Stimulated activated CD4-positive, alpha-beta T cell treated with anti-CD3 and anti-CD28 coated beads, Interleukin-1b, Interleukin-23, amount 100 ng/mL, for 24 hours (primary cell): ENCODE data around the gene AGER.
"Not testable (repeated sequence)": the region's sequence is repeated elsewhere in the genome, so short reads cannot be mapped to it uniquely, and the experiment has no call there.

Source experiments
- DNase-seq, 4 experiments: peaks; one replicate each; pipeline ENCODE4 v3.0.0-alpha.2; 2020; ENCODE audit warnings: low read depth in 4 of 4, low spot score in 1 of 4

The AGER gene

DNA sequence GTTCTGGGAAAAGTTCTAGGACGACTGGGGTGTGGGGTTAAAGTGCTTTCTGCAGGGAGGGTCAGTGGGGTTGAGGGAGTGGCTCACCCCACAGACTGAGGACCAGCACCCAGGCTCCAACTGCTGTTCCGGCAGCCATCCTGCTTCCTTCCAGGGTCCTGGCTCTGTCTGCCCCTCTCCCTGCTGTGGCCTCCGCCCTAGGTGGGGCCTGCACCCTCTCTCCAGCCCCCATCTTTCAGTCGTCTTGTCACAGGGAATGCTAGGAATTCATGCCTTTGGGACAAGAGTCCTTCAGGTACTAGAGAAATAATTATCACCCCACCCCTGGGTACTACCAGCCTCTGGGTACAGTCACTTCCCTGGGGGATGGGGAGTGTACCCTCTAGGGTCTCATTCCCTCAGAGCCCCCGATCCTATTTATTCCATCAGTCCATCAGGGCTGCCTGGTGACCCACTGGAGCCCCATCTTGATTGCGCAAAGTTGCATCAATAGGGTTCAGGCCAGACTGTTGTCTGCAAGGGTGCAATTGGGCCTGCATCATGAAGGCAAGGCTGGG, at the start of gene AGER:
Gene AGER (minus strand): TSS at position 170 of the 557 bp plus-strand sequence. CDS start 31 bp downstream, at position 139.
- DNase-seq = no peak

DNA sequence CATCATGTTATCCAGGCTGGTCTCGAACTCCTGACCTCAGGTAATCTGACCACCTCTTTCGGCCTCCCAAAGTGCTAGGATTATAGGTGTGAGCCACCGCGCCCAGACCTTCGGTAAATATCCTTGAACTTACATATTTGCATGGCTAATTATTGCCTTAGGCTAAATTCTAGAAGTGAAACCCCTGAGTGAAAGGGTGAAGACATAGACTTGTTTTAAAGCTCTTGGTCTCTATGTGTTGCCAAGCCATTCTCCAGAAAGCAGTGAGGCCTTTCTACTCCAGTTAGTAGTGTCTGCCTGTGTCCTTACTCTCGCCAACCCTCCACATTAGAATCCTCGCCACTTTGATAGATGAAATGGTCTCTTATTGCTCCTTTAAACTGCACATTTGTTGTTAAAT, 42.4 kb upstream of the AGER start:
- DNase-seq = no peak

DNA sequence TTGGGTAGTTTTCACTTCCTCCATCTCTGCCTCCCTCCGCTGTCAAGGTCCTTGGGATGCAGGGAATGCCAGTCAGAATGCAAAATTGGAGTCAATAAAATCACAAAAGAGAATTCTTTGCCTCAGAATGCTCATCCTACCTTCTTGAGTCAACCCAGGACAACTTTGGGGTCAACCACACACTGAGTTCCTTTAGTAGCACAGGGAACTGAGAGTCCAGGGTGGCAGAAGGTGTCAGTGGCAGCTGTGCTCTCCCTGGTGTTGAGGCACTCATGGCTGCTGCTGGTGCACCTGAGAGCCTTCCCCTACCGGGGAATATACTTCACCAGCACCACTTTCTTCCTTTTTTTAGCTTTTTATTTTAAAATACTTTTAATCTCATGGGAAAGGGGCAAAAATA, 40.6 kb upstream of the AGER start:
- no peak for DNase-seq

DNA sequence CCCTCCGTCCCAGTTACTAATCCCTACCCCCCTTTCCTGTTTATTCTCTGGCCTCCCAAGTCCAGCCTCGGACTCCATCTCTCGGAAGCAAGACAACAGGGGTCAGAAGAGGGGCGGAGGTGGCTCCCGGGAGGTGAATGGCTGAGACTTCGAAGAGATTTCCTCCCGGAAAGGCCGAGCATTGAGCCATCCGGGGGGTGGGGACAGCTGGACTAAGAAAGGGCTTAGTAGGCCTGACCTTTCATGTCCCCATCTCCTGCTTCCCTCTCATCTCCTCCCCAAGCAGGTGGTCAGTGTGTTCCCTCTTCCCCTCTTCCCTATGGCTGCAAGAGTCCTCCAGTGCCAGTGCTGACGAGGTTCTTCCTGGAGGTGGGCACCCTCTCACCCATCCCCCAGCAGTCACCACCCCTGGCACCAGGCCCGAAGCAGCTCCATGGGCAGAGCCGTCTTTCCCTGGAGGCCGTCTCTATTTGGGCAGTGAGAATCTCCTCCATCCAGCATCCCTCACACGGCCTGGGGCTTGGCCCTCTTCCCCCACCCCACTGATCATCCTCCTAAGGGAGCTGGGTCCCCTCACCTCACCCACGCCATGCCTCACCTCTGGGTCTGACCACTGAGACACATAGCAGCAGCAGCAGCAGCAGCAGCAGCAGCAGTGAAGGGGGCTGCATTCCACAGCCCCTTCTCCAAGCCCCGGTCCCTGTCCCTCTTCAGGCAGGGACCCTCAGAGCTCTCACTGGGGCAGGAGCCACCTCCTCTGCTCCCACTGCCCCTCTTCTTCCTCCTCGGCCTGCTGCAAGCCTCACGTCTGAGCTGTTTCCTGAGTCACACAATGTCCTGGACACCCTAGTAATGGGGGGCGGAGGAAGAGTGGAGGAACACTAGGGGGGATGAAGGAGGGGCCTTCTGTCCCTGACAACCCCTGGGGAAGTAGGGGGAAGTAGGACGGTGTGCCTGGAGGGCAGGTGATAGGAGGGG, 39.5 kb upstream of the AGER start, which contains the start of gene NOTCH4:
Gene NOTCH4 (minus strand): TSS at position 810 of the 978 bp plus-strand sequence. CDS start 139 bp downstream, at position 671.
- DNase-seq = no peak

DNA sequence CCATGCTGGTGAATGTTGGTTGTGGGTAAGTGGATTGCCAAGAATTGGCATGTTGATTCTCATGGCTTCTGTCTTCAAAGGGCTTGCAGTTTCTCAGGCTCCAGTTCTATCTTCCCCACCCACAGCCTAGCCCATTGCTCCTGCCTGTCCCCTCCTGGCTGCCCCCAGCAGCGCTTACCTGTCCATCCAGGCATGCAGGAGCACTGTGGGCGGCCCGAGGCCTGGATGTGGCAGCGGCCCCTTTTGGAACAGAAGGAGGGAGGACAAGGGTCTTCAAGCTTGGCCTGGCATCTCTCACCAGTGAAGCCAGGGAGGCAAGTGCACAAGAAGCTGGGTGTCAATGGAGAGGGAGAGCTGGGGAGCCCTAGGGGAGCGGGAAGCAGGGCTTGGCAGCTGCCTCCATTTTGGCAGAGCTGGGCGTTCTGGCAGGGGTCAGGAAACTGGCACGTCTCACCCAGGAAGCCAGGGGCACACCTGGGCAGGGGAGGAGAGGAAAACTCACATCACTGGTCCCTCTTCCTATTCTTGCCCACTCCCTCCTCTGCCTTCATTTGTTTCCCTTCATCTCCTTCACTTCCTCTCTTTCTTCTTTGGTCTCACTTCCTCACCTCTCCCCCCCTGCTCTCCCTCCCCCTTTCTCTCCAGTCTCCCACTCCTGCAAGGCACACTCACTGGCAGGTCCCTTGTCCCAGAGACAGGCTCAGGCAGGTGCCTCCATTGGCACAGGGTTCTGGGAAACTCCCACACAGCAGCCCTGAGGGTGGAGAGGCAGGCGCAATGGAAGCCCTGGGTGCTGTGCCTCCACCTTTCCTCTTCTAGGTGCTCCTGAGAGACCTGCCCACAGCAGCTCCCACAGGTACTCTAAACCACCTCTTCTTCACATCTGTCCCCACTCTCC, 38.5 kb upstream of the AGER start:
- no peak for DNase-seq

DNA sequence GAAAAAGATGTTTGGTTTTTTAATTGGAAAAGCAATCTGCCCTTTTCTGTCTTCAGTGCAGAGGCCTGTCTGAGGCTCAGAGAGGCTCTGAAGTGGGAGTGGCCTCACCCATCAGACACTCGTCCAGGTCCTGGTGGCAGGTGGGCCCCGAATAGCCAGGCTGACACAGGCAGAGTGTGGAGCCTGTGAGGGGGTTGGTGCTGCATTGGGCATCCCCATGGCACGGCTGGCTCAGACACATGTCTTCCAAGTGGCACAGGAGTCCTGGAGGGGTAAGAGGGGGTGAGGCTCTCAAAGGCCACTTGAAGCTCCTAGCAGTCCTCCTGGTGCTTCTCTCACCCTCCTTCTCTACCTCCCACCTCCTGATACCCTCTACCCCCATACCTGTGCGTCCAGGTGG, 36.0 kb upstream of the AGER start:
- no peak for DNase-seq

DNA sequence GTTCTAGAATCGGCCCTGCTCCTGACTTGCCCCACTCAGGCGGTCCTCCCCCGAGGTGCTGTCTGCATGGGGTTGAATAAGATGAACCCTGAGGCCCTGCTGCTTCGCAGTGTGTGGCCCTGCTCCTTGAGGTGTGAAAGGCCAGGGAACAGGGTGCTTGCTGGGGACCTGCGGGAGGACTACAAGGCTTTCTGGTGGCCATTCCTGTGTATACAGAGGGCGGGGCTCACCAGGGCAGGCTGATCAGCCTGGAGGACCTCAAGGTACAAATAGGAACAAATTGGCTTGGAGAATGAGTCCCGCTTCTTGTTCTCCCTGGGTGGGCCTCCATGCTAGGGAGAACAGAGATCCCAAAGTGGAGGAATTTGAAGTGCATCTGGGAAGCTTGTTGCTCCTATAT, 34.1 kb upstream of the AGER start:
- no peak for DNase-seq

DNA sequence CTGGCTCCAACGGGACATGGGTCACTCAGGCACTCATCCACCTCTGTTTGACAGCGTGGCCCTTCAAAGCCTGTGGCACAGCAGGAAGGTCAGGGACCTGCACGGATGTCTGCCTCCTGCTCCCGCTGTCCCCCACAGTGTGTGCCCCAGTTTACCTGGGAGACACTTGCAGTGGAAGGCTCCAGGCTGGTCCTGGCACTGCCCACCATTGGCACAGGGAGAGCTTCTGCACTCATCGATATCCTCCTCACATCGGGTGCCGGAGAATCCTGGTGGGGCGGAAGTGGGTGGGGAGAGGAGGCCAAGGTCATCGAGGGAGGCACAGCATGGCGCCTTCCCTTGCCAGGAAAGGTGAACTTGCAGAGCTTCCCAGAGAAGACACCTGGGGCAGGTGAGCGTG, 32.9 kb upstream of the AGER start:
- no peak for DNase-seq

DNA sequence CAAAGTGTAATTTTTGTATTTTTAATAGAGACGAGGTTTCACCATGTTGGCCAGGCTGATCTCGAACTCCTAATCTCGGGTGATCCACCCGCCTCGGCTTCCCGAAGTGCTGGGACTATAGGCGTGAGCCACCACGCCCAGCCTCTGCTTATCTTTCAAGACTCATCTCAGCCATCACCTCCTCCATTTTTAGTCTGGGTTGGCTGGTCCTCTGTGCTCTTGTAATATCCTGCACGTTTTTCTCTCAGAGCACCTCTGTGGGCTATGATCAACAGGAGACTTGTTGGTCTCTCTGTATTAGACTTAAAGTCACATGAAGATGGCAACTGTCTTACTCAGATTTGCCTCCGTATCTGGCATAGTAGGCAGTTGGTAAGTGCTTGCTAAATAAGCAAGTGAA, 32.2 kb upstream of the AGER start:
- no peak for DNase-seq

DNA sequence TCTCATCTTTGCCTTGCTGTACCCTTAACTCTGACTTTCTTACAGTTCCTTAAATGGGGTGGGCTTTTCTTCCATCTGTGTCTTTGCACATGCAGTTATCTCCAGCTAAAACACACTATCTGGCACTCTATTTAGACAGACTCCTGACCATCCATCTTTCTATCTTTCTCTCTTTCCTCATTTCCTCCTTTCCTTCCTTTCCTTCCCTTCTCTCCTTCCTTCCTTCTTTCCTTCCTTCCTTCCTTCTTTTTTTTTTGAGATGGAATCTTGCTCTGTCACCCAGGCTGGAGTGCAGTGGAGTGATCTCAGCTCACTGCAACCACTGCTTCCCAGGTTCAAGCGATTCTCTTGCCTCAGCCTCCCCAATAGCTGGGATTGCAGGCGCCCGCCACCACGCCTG, 31.6 kb upstream of the AGER start:
- no peak for DNase-seq

DNA sequence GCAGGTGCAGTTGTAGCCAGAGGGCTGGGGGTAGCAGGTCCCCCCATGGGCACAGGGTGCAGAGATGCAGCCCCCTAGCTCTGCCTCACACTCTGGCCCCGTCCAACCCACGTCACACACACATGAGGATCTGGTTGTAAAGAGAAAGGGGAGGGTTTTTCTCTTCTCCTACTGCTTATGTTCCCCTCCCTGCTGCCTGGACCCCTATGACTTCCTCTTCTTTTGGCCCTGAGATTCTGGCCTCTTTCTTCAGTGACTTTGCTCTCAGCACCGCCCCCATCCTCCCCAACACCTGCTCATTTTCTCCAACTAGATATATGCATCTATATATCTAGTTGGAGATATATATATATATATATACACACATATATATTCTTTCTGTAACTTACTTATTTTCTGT, 30.1 kb upstream of the AGER start:
- no peak for DNase-seq

DNA sequence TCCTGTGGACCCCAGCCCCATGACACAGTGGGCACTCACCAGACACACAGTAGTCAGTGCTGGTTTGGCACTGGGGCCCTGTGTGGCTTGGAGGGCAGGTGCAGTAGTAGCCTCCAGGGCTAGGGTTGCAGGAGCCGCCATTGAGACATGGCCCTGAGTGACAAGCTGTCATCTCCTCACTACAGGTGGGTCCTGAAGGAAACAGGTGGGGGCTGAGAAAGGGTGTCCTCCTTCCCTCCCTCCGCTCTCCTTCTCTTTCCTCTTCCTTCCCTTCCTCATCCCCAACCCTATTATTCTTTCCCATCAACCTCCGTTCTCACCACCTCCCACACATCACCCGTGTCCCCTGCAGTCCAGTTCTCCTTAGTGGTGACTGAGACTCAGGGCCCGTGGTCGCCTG, 29.6 kb upstream of the AGER start:
- DNase-seq = no peak

DNA sequence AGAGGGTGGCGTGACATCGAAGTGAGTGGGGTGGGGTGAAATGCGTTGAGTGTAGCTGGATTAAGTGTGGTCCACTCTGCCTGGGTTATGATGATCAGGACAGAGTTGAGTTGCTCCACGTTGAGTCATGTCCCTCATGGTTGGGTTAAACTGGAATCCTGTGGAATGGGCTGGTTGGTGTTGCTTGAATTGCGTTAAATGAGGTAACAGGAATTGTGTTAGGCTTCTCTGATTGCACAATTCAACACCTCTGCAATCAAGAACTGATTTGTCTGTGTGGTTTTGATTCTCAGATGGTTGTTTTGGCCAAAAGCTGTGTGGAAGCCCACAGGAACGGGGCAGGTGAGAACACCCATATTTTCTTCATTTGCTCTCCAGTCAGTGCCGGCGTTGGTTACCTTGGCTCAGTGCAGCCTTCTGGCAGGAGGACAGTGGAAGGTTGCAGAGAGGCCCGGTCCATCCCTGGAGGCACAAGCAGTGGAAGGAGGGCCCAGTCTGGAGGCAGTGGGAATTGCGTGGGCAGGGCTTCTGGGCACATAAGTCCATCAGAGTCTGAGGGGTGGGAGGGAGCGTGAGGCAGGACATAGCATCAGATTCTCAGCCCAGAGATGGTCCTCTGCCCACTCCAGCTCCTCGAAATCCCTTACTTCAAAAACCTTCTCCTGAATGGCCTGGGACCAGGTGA, 28.2 kb upstream of the AGER start:
- DNase-seq = no peak

DNA sequence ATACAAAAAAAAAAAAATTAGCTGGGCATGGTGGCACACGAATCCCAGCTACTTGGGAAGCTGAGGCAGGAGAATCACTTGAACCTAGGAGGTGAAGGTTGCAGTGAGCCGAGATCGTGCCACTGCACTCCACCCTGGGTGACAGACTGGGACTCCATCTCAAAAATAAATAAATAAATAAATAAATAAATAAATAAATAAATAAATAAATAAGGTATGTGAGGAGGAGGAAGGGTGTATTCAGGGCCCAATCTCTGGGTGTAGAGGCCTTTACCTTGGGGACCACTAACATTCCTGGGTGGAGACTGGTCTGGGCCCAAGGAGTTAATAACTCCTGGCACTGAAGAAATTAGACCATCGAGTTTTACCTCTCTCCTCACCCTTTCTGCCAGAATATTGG, 27.4 kb upstream of the AGER start:
- DNase-seq = not testable (repeated sequence)

DNA sequence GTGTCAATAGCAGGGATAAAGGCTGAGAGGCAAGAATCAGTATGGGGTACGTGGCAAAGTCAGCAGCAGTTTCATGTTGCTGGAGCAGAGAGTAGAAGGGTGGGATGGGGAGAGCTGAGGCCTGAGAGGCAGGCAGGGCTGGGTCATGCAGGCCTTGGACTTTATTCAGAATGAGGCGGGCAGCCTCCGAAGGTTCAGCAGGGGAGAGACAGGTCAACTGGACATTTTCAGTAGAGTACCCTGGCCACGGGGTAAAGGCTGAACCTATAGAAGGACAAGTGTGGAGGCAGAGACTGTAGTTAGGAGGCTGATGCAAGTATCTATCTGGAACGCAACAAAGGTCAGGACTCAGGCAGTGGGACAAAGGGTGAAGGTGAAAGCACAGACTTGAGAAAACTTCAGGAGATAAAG, 26.1 kb upstream of the AGER start:
- DNase-seq = no peak

DNA sequence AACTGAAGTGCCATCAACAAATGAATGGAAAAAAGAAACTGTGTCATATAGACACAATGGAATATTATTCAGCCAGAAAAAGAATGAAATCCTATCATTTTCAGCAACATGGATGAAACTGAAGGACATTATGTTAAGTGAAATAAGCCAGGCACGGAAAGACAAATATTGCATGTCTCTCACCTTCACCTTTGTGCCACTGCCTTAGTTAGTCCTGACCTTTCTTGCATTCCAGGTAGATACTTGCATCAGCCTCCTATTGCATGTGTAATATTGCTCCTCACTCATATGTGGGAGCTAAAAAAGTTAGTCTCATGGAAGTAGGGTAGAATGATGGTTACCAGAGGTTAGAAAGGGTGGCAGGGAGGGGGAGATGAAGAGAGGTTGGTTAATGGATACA, 24.9 kb upstream of the AGER start:
- no peak for DNase-seq

DNA sequence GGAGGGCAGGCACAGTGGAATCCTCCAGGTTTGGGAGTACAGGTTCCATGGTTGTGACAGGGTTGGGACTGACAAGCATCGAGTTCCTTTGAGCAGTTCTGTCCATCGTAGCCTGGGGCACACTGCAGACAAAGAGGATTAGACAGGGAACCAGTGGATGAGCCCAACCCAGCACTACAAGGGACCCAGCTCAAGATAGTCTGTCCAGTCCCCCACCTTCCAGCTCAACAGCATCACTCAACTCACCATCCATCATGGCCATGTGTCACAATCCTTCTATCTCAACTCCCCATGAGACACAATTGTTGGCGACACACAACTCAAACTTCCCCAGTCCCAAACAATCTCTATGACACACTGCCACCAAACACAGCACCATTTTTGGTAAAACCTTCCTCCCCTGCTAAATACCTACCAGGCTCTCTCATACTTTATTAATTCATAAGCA, 20.2 kb upstream of the AGER start:
- no peak for DNase-seq

DNA sequence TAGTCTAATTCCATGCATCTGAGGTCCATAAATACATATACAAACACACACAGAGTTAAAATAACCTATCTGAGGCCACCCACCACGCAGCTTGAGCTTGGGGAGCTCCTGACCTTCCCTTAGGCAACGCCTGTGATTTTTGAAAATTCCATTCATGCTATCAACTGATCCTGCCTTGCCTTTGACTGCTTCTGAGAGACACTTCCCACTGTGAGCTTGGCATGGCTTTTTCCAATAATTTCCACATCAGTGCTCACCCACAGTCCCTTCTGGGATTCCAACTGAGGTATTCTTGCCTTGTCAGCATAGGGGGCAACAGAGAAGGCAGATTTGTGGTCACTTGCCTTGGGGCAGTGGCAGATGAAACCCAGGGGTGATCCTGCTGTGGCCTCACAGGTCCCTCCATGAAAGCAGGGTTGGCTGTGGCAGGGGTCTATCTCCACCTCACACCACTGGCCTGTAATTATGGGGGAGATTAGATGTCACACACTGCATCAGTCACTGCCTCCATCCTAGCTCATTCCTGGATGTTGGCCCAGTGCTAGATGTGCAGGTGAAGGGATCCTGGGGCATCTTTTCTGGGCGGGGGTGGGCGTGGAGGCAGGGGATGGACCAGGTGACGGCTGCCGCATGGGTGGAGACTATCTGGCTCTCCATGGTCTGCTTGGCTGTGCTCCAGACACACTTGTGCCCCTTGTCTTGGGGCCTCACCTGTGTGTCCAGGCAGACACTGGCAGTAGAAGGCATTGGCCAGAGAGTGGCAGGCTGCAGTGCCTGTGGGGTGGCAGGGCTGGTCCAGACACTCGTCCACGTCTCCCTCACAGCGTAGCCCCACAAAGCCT, 19.6 kb upstream of the AGER start:
- DNase-seq = no peak

DNA sequence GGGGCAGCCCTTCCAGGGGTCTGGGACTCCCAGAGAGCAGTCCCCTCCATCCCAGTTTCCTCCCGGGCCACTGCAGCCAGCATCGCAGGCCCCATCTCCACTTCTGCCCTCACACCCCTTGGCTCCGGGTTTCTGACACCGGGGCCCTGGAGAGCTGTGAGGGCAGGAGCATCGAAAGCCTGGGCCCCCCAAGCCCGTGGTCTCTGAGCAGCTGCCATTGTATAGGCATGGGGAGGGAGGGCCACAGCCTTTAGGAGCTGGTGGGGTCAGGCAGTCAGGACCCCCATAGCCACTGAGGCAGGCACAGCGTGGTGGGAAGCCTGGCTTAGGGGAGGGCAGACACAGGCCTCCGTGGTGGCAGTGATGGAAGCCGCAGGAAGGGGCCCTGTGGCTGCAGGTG, 18.1 kb upstream of the AGER start:
- no peak for DNase-seq
